GM19328 (cell line): Measurements from ENCODE around the gene SPATA33.
"Not testable (repeated sequence)": the region's sequence is repeated elsewhere in the genome, so short reads cannot be mapped to it uniquely, and the experiment has no call there.

Experiments
- ATAC-seq: cut with Tn5 transposase; IDR thresholded peaks from one replicate; pipeline ENCODE4 v1.9.1; 2021; ENCODE audit warnings: mild to moderate bottlenecking, moderate library complexity; ENCODE audit not compliant: unreplicated experiment

Gene SPATA33

GRCh38 chr16:89624777-89625761 is 32.6 kb upstream of the SPATA33 start:
- no peak for ATAC-seq

DNA sequence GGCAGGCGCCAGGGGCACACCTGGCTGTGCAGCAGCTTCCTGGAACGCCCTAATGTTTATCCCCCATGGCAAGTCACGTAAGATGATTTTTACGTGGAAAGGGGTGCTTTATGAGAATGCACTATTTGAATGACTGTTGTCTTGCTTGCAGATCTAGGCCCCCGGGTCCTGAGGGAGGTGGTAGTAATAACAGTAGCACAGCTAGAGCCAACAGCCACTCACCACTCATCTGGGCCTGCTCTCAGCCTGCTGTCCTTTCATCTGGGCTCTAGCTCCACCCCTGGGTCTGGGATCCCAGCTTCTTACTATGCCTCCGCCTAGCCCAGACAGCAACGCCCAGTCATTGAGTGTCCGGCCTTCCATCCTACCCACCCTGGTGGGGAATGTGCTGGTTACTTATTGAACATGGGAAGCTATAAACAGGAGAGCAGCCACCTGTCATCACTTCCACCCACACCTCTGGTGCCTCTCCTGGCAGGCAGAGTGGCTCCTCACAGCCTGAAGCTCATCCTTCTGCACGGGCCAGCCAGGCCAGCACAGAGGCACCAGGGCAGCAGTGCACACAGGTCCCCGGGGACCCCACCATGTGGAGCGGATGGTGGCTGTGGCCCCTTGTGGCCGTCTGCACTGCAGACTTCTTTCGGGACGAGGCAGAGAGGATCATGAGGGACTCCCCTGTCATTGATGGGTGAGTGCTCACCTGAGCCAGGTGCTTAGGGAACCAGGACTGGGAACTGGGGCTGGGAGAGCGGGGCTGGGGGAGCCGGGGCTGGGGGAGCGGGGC is 27.6 kb upstream of the SPATA33 start:
- no peak for ATAC-seq

- ATAC-seq: no peak
These were observed 24.5 kb upstream of the SPATA33 start for GRCh38 chr16:89633064-89633631.

DNA sequence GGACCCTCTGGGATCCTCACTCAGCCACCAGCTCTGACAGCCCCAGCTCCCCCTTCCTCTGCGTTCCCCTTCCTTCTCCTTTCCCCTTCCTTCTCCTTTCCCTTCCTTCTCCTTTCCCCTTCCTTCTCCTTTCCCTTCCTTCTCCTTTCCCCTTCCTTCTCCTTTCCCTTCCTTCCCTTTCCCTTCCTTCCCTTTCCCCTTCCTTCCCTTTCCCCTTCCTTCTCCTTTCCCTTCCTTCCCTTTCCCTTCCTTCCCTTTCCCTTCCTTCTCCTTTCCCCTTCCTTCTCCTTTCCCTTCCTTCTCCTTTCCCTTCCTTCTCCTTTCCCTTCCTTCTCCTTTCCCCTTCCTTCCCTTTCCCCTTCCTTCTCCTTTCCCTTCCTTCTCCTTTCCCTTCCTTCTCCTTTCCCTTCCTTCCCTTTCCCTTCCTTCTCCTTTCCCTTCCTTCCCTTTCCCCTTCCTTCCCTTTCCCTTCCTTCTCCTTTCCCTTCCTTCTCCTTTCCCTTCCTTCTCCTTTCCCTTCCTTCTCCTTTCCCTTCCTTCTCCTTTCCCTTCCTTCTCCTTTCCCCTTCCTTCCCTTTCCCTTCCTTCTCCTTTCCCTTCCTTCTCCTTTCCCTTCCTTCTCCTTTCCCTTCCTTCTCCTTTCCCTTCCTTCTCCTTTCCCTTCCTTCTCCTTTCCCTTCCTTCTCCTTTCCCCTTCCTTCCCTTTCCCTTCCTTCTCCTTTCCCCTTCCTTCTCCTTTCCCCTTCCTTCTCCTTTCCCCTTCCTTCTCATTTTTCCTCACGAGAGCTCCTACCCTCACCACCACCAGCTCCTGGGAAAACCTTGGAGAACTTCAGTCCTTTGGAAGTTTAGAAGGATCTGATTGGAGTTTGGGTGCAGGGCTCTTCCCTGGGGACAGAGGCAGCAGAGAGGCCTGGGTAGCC is 22.9 kb upstream of the SPATA33 start:
- not testable (repeated sequence) for ATAC-seq

DNA sequence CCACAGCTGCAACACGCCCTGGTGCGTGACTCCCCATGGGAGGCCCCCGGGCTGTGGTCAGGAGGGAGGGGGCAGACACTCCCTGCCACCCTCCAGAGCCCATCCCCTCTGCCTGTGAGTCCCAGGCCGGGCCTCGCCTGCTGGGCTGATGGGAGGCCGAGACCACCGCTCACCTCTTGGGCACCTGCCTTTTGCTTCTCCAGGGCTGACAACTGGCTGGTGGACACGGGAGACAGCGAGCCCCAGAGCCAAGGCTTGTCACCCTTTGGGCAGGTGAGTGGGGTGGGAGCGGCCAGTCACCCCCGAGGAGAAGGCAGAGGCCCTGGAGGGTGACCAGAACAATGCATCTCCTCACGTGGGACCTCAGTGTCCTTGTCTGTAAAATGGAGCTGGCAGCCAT is 21.0 kb upstream of the SPATA33 start:
- no peak for ATAC-seq

DNA sequence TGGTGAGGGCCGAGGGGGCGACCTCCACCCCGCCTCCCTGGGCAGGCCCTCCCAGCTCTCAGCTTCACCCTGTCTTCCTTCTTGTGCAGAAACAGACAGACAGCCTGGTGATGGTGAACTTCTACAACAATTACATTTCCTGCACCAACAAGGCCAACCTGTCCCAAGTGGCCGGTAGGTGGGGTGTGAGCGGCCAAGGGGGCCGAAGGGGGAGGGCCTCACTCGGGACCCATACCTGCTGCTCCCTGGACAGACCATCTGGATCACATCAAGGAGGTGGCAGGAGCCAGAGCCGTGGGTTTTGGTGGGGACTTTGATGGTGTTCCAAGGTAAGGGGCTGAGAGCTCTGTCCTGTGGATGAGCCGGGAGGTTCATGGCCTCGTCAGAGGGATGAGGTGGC is 20.3 kb upstream of the SPATA33 start:
- no peak for ATAC-seq

DNA sequence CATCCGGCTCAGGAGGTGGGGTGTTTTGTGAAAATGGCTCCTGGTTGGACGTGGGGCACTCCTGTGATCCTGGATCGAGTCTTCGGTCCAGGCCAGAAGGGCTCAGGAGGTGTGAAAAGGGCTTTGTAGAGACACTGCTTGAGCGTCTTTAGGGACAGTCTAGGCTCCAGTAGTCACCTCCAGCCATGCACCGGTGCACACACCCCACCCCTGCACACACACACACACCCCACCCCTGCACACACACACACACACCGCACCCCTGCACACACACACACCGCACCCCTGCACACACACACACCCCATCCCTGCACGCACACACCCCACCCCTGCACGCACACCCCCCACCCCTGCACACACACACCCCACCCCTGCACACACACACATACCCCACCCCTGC is 19.2 kb upstream of the SPATA33 start:
- no peak for ATAC-seq

DNA sequence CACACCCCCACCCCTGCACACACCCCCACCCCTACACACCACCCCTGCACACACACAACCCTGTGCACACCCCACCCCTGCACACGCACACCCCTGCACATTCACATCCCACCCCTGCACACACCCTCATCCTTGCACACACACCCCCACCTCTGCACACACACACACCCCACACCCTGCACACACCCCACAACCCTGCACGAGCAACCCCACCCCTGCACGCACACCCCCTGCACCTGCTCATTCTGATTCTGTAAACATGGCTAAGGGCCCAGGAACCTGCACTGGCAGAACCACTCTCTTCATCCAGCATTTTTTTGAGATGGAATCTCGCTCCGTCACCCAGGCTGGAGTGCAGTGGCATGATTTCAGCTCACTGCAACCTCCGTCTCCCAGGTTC is 18.3 kb upstream of the SPATA33 start:
- no peak for ATAC-seq

GRCh38 chr16:89641458-89642119 is 16.0 kb upstream of the SPATA33 start:
- ATAC-seq: no peak

DNA sequence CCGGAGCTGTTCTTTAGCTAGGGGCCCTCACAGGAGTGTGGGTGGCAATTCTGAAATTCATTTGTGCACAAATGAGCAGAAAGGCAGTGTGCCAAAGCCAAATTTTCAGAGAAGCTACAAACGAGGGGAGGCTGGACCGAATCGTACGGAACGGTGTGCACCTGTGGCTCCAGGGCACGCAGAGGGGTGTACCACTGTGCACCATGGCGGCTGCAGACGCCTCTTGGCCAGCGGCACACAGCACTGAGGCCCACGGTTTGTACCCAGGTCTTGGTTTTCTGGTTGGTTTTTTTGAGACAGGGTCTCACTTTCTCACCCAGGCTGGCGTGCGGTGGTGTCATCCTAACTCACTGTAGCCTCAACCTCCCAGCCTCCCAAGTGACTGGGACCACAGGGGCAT is 15.1 kb upstream of the SPATA33 start:
- no peak for ATAC-seq

DNA sequence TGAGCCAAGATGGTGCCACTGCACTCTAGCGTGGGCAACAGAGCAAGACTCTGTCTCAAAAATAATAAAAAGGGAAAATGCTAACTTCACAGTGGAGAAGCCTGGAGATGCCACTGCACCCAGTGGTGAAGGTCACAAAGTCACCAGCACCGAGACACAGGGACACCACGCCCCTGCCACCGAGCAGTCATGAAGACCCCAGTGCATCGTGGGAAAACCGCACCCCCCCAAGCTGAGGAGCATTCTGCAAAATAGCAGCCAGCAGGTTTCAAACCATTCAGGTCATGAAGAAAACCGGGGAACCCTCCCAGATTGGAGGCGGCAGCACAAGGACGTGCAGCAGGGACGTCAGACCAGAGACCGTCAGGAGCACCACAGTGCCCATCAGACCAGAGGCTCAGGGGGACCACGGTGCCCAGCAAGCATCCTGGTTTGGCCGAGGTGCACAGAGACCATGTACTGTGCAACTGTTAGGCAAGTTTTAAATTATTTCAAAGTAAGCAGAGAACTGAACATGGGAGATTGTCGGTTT is 13.8 kb upstream of the SPATA33 start:
- ATAC-seq: no peak

DNA sequence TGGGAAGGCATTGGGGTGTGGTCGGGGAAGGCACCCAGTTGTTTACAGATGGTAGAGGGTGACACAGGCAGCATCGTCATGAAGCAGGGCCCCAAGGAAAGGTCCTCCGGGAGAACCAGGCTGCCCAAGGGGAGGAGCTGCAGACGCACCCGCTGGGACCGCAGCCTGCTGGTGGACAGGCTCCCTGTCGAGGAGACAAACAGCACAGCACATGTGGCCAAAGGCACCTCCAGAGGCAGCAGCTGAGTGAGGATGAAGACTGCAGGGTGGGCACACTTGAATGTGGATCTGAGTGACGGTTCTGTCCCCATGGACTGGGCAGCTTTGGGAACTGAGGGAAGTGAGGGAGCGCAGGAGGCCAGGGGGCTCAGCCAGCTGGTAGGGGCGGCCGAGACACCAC is 12.5 kb upstream of the SPATA33 start:
- ATAC-seq: no peak

- ATAC-seq: no peak
These were observed 11.4 kb upstream of the SPATA33 start for GRCh38 chr16:89646270-89646669.

DNA sequence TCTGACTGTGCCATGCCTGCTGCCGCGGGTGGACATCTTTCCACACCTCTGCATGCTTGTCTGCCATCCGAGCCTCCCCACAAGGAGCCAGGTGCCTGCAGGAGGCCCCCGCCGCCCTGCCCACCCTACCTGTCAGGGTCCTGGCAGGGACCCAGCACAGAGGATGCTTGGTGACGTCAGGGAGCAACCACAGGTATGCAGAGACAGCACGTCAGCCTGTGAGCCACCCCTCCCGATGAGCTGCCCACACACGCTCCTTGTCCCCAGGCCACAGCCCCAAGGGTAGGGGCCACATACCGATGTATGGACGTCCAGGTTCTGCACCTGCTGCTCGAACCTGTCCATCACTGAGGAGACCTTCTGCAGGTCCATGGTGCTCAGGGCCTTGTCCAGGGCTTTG is 10.7 kb upstream of the SPATA33 start:
- no peak for ATAC-seq

- ATAC-seq: no peak
These were observed 6.1 kb upstream of the SPATA33 start for GRCh38 chr16:89651584-89651983.

DNA sequence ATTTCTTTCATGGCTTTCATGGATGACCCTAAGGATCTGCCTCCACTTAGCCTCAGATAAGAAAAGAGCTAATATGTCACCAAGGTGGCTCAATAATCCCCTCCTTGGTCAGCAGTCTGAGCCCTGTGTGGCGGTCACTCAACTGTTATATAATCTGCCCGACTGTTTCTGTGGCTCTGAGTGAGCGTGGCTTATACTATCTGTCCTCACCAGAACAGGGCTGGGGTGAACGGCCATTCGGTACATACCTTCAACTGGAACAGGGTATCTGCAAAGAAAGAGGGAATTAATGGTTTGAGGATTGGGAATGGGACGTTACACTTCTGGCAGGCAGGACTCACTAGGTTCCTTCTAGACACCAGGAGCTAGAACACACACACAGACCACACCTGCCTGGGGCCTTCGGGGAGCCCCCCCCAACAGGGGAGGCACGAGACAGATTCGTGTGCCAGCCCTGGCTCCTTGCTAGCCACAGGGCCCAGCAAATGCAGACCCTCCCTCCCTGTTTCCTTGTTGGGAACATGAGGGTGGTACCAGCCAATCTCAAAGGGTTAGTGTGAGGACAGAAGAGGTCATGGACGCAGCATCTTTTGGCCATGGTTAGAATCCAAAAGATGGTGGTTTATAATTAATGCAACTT is 3.9 kb upstream of the SPATA33 start:
- no peak for ATAC-seq

- no peak for ATAC-seq
These were observed 2.5 kb upstream of the SPATA33 start for GRCh38 chr16:89655062-89655643.

DNA sequence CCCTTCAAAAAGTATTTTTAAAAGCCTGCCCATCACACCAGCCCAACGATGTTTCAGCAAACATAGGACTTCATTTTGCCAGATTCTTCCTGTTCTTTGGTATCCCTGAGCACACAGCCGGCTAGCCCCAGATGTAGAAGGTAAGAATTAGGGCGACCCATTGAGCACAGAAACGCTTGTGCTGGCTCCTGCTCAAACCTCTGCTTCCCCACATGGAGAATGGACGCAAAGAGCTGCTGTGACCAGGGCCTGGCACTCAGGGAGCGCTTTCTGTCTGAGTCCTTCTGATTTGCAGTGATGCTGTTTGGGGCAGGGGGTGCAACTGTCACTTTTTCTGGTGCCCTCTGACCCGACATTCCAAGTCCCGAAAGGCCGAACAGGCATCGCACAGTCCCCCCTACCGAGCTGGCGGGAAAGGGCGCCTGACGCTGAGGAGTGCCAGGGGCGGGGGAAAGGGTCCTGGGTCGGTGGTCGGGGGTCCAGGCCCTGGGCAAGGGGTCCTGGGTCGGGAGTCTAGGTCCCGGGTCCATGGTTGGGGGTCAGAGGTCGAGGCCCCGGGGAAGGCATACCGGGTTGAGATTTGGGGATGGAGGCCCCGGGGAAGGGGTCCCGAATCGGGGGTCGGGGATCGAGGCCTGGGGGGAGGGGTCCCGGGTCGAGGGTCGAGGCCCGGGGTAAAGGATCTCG is 1.1 kb upstream of the SPATA33 start:
- ATAC-seq: no peak
